H1 (cell line): Measurements from ENCODE around the gene FOSL1. TPM values are rescaled to one million over a fixed set of nuclear protein-coding genes. Genes with fewer than 3 reads are reported as not detected.

Source experiments
- CREB1 ChIP-seq: IDR thresholded peaks from 2 replicates; pipeline ENCODE4 v1.6.1; 2012; ENCODE audit warnings: inconsistent platforms
- JUN ChIP-seq: IDR thresholded peaks from 2 replicates; pipeline ENCODE4 v1.6.1; 2011; ENCODE audit warnings: low read depth, mild to moderate bottlenecking, improper control_type of control experiment, low read length
- JUND ChIP-seq: IDR thresholded peaks from 2 replicates; pipeline ENCODE4 v1.6.1; 2011; ENCODE audit warnings: mild to moderate bottlenecking, improper control_type of control experiment, low read length
- SP4 ChIP-seq: IDR thresholded peaks from 2 replicates; pipeline ENCODE4 v1.6.1; 2012; ENCODE audit warnings: low read length, inconsistent platforms
- TEAD4 ChIP-seq: IDR thresholded peaks from 2 replicates; pipeline ENCODE4 v1.6.1; 2012; ENCODE audit warnings: low read depth, low read length, inconsistent platforms, mixed read lengths
- polyA plus RNA-seq, 7 experiments: library from polyadenylated mRNA; depleted of rRNA in 3 of 7; stranded (reverse) in 5 of 7; unstranded in 2 of 7; fragments of >200 nt in 5 of 7; fragments of 200-250 nt in 2 of 7; gene quantifications; 1 replicate in 5 of 7; 2 replicates in 1 of 7; 4 replicates in 1 of 7; pipeline versions ENCODE4 v1.2.1 to v1.2.3, GENCODE V29; 2011 to 2013; ENCODE audit warnings: missing spikeins in 2 of 7, mixed read lengths in 2 of 7
- total RNA-seq: library from RNA; stranded (reverse); fragmentation: NEBNext Ultra II Directional; extraction: Animal tissue kit (Norgen Biotek cat#: 25700); gene quantifications from 2 replicates; pipeline ENCODE4 v1.2.1, GENCODE V29; 2021

Gene FOSL1
- total and polyA plus RNA-seq, 2 of the 8 experiments (the other 6 are each of a cell fraction or from before 2014, with no cell fraction given), result 6.3 to 7.2 TPM

- TF ChIP-seq SP4, result no peak
- TF ChIP-seq JUND, result no peak
- TF ChIP-seq TEAD4, result no peak
- TF ChIP-seq CREB1, result no peak
- no peak for TF ChIP-seq JUN
Observed at GRCh38 chr11:65934014-65934413, 33.8 kb upstream of the FOSL1 start (continued).
